Measurements from ENCODE around the gene ENG. TPM values are rescaled to one million over a fixed set of nuclear protein-coding genes. Genes with fewer than 3 reads are reported as not detected.
A peak's percentile ranks its signal among the peaks of the same experiment; 100 is the strongest.

ENG gene
- 100 to 1,000 TPM; 132 to 392 TPM for total RNA-seq
- long read RNA-seq, transcript ENG-202 (15 exons, 3,048 nt), result major isoform, 409 of 638 reads
- long read RNA-seq, partial matches to known transcripts, result 190 of 638 reads
- long read RNA-seq, other reads (novel, unspliced or antisense), result 35 of 638 reads

GRCh38 chr9:127854184-127854806 lies at the start of gene ENG:
Gene ENG (minus strand): TSS chr9:127854658. CDS start chr9:127854355, 303 bp downstream.
- peak; percentile 94 for DNase-seq
- intact Hi-C loops (cut with DNase I), result no loop called here
- peak; percentile 75 to 81 for ATAC-seq

- peak; percentile 14 to 44 for ATAC-seq
- DNase-seq, result peak; percentile 92
- intact Hi-C loops (cut with DNase I), result no loop called here
These were observed 49.4 kb upstream of the ENG start for GRCh38 chr9:127903557-127904475.

- intact Hi-C loops (cut with DNase I), result no loop called here
- ATAC-seq (peak; percentile 79 to 83), DNase-seq (peak; percentile 80)
These were observed 44.9 kb upstream of the ENG start, which contains the start of gene ST6GALNAC6 for GRCh38 chr9:127899128-127899943. Gene ST6GALNAC6 (minus strand): TSS chr9:127899603. CDS start chr9:127897981, 1,622 bp downstream.

GRCh38 chr9:127898433-127899127 lies 44.1 kb upstream of the ENG start:
- intact Hi-C loops (cut with DNase I), result no loop called here
- peak; percentile 77 for DNase-seq
- ATAC-seq, result peak; percentile 51 to 63

- peak; percentile 80 to 85 for ATAC-seq
- peak; percentile 84 for DNase-seq
- intact Hi-C loops (cut with DNase I), result no loop called here
These were observed 42.8 kb upstream of the ENG start for GRCh38 chr9:127897193-127897692.

GRCh38 chr9:127896395-127897192 lies 42.1 kb upstream of the ENG start:
- DNase-seq, result no peak
- no peak for ATAC-seq
- intact Hi-C loops (cut with DNase I), result no loop called here

- no peak for DNase-seq
- no peak for ATAC-seq
- intact Hi-C loops (cut with DNase I), result no loop called here
These were observed 41.4 kb upstream of the ENG start for GRCh38 chr9:127895811-127896210.

GRCh38 chr9:127893392-127893791 lies 38.9 kb upstream of the ENG start:
- DNase-seq, result no peak
- intact Hi-C loops (cut with DNase I), result no loop called here
- ATAC-seq, result no peak

- DNase-seq, result no peak
- intact Hi-C loops (cut with DNase I), result no loop called here
- ATAC-seq, result no peak
These were observed 38.4 kb upstream of the ENG start for GRCh38 chr9:127892831-127893230.

GRCh38 chr9:127890053-127890452 lies 35.6 kb upstream of the ENG start:
- ATAC-seq, result no peak
- intact Hi-C loops (cut with DNase I), result no loop called here
- no peak for DNase-seq

- intact Hi-C loops (cut with DNase I), result no loop called here
- DNase-seq (no peak), ATAC-seq (no peak)
These were observed 33.3 kb upstream of the ENG start for GRCh38 chr9:127887792-127888191.

GRCh38 chr9:127886401-127886972 lies 32.0 kb upstream of the ENG start:
- ATAC-seq (no peak), DNase-seq (no peak)
- intact Hi-C loops (cut with DNase I), result no loop called here

- DNase-seq (no peak), ATAC-seq (no peak)
- intact Hi-C loops (cut with DNase I), result no loop called here
These were observed 31.2 kb upstream of the ENG start for GRCh38 chr9:127885508-127886281.

GRCh38 chr9:127884976-127885490 lies 30.6 kb upstream of the ENG start:
- DNase-seq (no peak), ATAC-seq (no peak)
- intact Hi-C loops (cut with DNase I), result no loop called here

GRCh38 chr9:127884427-127884911 lies 30.0 kb upstream of the ENG start:
- peak; percentile 67 to 72 for ATAC-seq
- intact Hi-C loops (cut with DNase I), result no loop called here
- DNase-seq, result peak; percentile 65

- no peak for DNase-seq
- no peak for ATAC-seq
- intact Hi-C loops (cut with DNase I), result no loop called here
These were observed 29.5 kb upstream of the ENG start for GRCh38 chr9:127883959-127884358.
